BE2C (cell line): Measurements from ENCODE around the gene RNF34.

ENCODE experiments used
- DNase-seq: peaks from one replicate; pipeline ENCODE4 v3.0.0-alpha.2; 2020
- H3K27me3 ChIP-seq: fragments of 250-450 bp; sonication (Bioruptor Pico); 2 replicates; pipeline ENCODE4 v1.5.1; 2020; ENCODE audit warnings: mild to moderate bottlenecking
- H3K36me3 ChIP-seq: fragments of 250-450 bp; sonication (Bioruptor Pico); 2 replicates; pipeline ENCODE4 v1.5.1; 2020; ENCODE audit warnings: mild to moderate bottlenecking
- H3K4me1 ChIP-seq: fragments of 250-450 bp; sonication (Bioruptor Pico); 2 replicates; pipeline ENCODE4 v1.5.1; 2020
- H3K4me3 ChIP-seq: 2 replicates; pipeline ENCODE4 v1.5.1; 2011; ENCODE audit warnings: low read depth, low read length
- H3K9me3 ChIP-seq: fragments of 250-450 bp; sonication (Bioruptor Pico); 2 replicates; pipeline ENCODE4 v1.5.1; 2020
- CTCF ChIP-seq: IDR thresholded peaks from 2 replicates; pipeline ENCODE4 v1.5.1; 2012; ENCODE audit warnings: mild to moderate bottlenecking, low read depth, low read length

RNF34 gene

GRCh38 chr12:121465921-121466793 lies 66.2 kb downstream of the RNF34 start:
- H3K36me3 ChIP-seq, result no peaks in the 10 kb centered on the region; the same call in 1 of the 2 replicates
- peak overlapping the region; percentile 74 for H3K4me3 ChIP-seq
- no peaks in the 10 kb centered on the region for H3K9me3 ChIP-seq
- DNase-seq, result peak; percentile 38
- peaks cover 4% of the 10 kb centered on the region; the same call in 1 of the 2 replicates for H3K4me1 ChIP-seq
- no peaks in the 10 kb centered on the region for H3K27me3 ChIP-seq
- TF ChIP-seq CTCF, result no peak

- H3K9me3 ChIP-seq, result no peaks in the 10 kb centered on the region
- H3K36me3 ChIP-seq, result no peaks in the 10 kb centered on the region; the same call in 1 of the 2 replicates
- peaks cover 4% of the 10 kb centered on the region; the same call in 1 of the 2 replicates for H3K4me1 ChIP-seq
- peak overlapping the region; percentile 74 for H3K4me3 ChIP-seq
- no peaks in the 10 kb centered on the region for H3K27me3 ChIP-seq
- peak; percentile 97 for DNase-seq
- no peak for TF ChIP-seq CTCF
Measured at GRCh38 chr12:121466794-121467637, 67.1 kb downstream of the RNF34 start.

- Histone ChIP-seq H3K4me1 (peaks cover 4% of the 10 kb centered on the region; the same call in 1 of the 2 replicates), H3K36me3 (no peaks in the 10 kb centered on the region; the same call in 1 of the 2 replicates), H3K9me3 (no peaks in the 10 kb centered on the region), H3K27me3 (no peaks in the 10 kb centered on the region), H3K4me3 (peak overlapping the region; percentile 70)
- TF ChIP-seq CTCF, result no peak
- DNase-seq, result no peak
Measured at GRCh38 chr12:121467638-121468498, 68.0 kb downstream of the RNF34 start.

- Histone ChIP-seq H3K36me3 (no peaks in the 10 kb centered on the region; the same call in 1 of the 2 replicates), H3K27me3 (no peaks in the 10 kb centered on the region), H3K9me3 (no peaks in the 10 kb centered on the region), H3K4me1 (peaks cover 4% of the 10 kb centered on the region; the same call in 1 of the 2 replicates), H3K4me3 (no peak overlapping the region; the same call in 1 of the 2 replicates)
- no peak for TF ChIP-seq CTCF
- no peak for DNase-seq
Measured at GRCh38 chr12:121468499-121468801, 68.5 kb downstream of the RNF34 start.

GRCh38 chr12:121470751-121471150 lies 70.8 kb downstream of the RNF34 start:
- no peak for DNase-seq
- Histone ChIP-seq H3K36me3 (no peaks in the 10 kb centered on the region), H3K9me3 (no peaks in the 10 kb centered on the region), H3K4me3 (no peak overlapping the region), H3K27me3 (no peaks in the 10 kb centered on the region), H3K4me1 (peaks cover 1% of the 10 kb centered on the region; the same call in 1 of the 2 replicates)
- no peak for TF ChIP-seq CTCF
